GM12878 (cell line): Measurements from ENCODE around the gene TBL1XR1.

Experiments used
- ATF2 ChIP-seq: IDR thresholded peaks from 2 replicates; pipeline ENCODE4 v1.6.1; 2012; ENCODE audit warnings: low read length, inconsistent platforms
- MLLT1 ChIP-seq: fragments of 450-650 bp; IDR thresholded peaks from 2 replicates; pipeline ENCODE4 v1.6.1; 2016; ENCODE audit warnings: mild to moderate bottlenecking
- POLR2AphosphoS5 ChIP-seq: IDR thresholded peaks from 2 replicates; pipeline ENCODE4 v1.6.1; 2011; ENCODE audit warnings: mild to moderate bottlenecking, low read length, inconsistent platforms

DNA sequence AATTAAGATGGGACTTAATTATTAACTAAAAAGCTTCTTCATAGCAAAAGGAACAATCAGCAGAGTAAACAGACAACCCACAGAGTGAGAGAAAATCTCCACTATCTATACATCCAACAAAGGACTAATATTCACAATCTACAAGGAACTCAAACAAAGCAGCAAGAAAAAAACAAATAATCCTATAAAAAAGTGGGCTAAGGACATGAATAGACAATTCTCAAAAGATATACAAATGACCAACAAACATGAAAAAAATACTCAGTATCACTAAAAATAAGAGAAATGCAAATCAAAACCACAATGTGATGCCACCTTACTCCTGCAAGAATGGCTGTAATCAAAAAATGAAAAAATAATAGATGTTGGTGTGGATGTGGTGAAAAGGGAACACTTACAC lies 103.3 kb downstream of the TBL1XR1 start:
- no peak for TF ChIP-seq POLR2AphosphoS5
- no peak for TF ChIP-seq MLLT1
- TF ChIP-seq ATF2 = no peak
